ENCODE measurements around the gene UFM1.
"Not testable (repeated sequence)": the region's sequence is repeated elsewhere in the genome, so short reads cannot be mapped to it uniquely, and the experiment has no call there.

UFM1 gene

DNA sequence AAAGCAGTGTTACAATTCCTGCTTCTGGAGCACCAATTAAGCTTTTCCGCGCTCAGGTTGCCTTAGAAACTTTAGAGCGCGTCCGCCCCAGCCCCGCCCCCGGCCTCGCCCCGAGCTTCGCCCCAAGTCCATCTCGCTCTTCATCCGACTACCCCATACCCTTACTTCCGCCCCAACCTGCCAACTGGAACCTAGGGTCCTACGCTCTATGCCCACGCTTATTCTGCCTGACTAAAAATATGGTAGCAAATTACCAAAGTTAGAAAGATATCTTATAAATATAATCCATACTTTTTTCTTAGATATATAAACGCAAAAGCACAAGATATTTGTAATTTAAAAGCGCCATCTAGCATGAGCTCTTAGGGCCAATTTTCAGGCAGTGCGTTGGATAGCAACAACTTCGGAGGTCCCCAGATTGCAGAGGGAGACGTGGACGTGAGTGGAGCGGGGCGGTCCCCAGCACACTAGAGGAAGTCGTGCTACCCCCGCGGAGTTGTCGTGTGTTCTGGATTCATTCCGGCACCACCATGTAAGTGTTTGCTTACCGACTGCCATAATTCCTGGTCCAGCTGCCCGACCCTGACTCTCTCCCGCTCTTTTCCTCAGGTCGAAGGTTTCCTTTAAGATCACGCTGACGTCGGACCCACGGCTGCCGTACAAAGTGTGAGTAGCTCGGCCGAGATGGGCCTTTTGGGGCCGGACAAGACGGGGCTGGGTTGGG, at the start of gene UFM1:
TSS of gene UFM1 (plus strand) at position 462 of the 724 bp plus-strand sequence. CDS start at position 531, 69 bp downstream.
- DNase-seq (ENCODE audit: low read depth in 3 of 3, low spot score in 1 of 3): peak; percentile 66 to 70 (median 69)

- DNase-seq (ENCODE audit: low read depth in 3 of 3, low spot score in 1 of 3): no peak
Measured at GRCh38 chr13:38301236-38301635, 48.4 kb upstream of the UFM1 start.

- no peak for DNase-seq (ENCODE audit: low read depth in 3 of 3, low spot score in 1 of 3)
Measured at GRCh38 chr13:38303816-38304320, 45.8 kb upstream of the UFM1 start.

- no peak for DNase-seq (ENCODE audit: low read depth in 3 of 3, low spot score in 1 of 3)
Measured at GRCh38 chr13:38308736-38309135, 40.9 kb upstream of the UFM1 start.

DNA sequence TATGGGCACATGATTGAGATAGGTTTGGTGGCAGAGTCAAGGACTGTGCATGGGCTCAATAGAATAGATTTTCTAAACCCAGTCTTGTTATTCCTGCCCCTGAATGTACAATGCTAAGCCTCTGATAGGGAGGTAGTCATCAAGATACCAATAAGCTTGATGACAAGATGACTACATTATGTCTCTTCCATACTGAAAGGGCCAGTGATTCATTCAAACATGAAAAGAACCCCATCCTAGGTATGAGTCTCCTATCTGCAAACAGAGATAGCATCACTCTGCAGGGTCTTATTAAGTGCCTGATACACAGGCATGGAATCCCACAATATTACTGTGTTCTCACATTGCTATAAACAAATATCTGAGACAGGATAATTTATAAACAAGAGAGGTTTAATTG, 40.3 kb upstream of the UFM1 start:
- DNase-seq (ENCODE audit: low read depth in 3 of 3, low spot score in 1 of 3): no peak

GRCh38 chr13:38311175-38311574, 38.5 kb upstream of the UFM1 start:
- DNase-seq (ENCODE audit: low read depth in 3 of 3, low spot score in 1 of 3): not testable (repeated sequence)

DNA sequence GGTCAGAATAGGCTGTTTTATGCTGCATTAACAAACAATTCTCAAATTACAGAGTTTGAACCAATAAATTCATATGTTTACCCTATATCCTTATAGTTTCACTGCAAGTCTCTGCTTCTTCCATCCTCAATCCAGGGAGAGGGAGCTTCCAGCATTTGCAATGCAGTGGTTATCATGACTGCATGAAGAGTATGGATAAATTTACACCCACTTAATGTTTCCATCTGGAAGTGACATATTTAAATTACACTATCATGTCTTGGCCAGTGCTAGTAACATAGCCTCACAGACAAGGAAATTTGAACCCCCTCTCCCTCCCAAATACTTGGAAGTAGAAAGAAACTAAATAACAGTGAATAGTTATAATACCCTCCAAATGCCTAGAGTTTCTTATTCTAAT, 33.5 kb upstream of the UFM1 start:
- DNase-seq (ENCODE audit: low read depth in 3 of 3, low spot score in 1 of 3): no peak

DNA sequence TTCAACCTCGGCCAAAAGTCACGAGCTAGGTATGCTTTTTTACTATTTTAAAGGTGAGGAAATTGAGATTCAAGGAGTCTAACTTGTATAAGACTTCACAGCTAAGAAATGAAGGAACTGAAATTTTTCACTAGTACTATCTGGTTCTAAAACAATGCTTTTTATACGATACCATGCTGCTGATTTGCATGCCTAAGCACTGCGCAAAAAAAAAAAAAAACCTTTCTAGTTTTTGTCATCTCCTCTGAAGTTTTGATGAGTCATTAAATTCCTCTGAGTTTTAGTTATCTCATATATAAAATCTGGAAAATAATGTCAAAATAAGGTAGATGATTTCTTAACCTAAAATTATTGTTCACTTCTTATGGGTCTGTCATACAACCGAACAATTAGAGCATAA, 28.0 kb upstream of the UFM1 start:
- no peak for DNase-seq (ENCODE audit: low read depth in 3 of 3, low spot score in 1 of 3)

DNA sequence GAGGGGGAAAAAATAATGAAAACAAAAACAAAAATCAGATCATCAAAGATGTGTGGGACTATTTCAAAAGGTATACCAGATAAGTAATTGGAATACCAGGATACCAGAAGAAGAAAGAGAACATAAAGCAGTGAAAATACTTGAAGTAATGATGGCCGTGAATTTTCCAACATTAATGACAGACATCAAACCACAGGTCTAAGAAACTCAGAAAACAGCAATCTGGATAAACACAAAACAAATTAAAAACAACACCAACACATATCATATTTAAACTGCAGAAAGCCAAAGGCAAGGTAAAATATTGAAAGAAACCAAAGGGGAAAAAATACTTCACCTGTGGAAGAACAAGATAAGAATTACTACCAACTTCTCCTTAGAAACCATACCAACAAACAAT, 24.2 kb upstream of the UFM1 start:
- no peak for DNase-seq (ENCODE audit: low read depth in 3 of 3, low spot score in 1 of 3)

DNA sequence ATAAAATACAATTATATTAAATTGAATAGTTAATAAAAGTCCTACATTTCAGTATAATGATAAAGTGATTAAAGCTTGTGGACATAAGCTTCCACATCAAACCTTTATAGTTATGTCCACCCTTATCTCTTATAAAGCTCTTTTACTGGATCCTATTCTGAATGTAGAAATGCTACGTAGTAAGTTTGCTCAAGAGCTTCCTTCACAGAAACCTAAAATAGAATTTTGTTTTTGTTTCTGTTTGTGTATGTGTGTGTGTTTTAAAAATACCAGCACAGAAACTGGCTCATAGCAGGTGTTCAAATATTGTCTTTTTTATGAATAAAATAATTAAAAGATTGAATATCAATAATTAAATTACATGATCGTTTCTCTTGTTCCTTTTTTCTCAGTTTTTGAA, 21.0 kb upstream of the UFM1 start:
- no peak for DNase-seq (ENCODE audit: low read depth in 3 of 3, low spot score in 1 of 3)

- DNase-seq (ENCODE audit: low read depth in 3 of 3, low spot score in 1 of 3): no peak
Measured at GRCh38 chr13:38334845-38335244, 14.8 kb upstream of the UFM1 start.

DNA sequence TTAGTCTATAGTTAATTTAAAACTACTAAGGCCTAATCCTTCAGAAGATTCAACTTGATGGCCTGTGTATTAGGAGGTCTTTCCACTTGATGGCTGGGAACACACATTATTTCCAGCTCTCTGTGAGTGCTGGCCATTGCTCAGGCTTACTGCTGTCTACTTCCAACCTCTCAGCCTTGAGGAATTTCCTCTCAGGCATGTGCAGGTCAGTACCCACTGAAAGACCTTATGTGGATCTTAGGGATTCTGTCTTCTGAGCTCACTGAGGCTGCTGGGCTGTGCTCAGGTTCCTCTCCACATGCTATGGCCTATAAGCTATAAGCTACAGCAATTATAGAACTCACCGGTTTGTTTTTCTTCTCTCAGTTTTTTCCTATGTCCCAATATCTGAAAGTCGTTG, 11.6 kb upstream of the UFM1 start:
- DNase-seq (ENCODE audit: low read depth in 3 of 3, low spot score in 1 of 3): no peak

GRCh38 chr13:38340624-38341023, 9.0 kb upstream of the UFM1 start:
- no peak for DNase-seq (ENCODE audit: low read depth in 3 of 3, low spot score in 1 of 3)

GRCh38 chr13:38341149-38341692, 8.4 kb upstream of the UFM1 start:
- no peak for DNase-seq (ENCODE audit: low read depth in 3 of 3, low spot score in 1 of 3)

DNA sequence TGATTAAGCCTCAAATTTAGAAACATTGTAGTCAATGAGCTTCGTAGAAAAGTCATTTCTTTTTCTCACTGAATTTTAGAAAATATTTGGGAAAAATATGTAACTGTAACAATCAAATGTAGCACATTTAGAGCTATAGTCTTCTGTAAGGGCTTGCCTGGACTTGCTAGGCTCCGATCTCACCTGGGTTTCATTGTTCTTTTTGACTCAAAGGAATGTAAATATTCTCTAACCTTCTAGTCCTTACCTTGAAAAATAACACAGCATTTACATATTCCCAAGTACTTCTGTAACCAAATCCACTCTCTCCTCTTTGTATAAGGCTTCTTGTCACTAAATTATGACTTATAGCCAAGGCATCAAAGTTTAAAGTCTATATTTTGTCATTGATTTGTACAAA, 2.9 kb upstream of the UFM1 start:
- DNase-seq (ENCODE audit: low read depth in 3 of 3, low spot score in 1 of 3): no peak

GRCh38 chr13:38348861-38349389, 726 bp upstream of the UFM1 start:
- no peak for DNase-seq (ENCODE audit: low read depth in 3 of 3, low spot score in 1 of 3)

DNA sequence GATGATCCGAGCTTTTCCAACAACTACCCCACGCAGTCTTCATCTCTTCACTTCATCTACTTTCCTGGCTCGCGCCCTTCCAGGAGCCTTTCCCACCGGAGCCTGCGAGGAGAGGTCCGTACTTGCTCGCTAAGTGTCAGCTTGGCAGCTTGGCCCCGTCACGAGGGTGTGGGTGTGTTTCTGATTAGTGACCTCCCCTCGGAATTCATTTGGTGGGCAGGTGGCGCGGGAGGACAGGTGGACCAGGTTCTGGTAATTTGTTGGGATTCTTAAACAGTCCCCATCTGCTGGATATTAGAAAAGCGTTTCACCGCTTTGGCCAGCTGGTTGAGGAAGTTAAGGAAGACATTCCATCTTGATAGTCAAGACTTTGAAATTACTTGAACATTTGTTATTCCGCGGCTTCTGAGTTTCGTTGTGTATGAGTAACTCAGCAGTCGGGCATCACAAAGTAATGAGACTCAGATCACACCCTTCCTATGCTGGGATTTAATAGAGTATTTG, 515 bp downstream of the UFM1 start:
- DNase-seq (ENCODE audit: low read depth in 3 of 3, low spot score in 1 of 3): peak in 2 of 3 donors; percentile 3 to 32

- no peak for DNase-seq (ENCODE audit: low read depth in 3 of 3, low spot score in 1 of 3)
Measured at GRCh38 chr13:38355595-38356119, 6.0 kb downstream of the UFM1 start.

DNA sequence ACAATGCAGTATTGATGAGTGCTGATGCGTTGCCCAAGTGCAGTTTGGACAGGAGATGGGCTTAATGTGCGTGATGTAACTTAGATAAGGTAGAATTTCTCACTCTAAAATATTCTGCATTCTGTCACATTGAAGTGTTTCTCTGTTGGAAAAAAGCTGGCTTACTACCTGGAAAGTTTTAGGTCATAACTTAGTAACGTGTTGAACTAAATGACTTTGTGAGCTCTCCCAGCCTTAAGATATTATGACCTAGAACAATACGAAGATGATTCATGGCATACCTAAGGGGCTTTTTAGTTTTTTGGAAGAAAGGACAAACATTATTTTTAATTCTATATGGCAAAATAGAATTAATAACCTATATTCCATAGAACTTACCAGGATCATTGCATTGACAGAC, 9.0 kb downstream of the UFM1 start:
- DNase-seq (ENCODE audit: low read depth in 3 of 3, low spot score in 1 of 3): no peak

DNA sequence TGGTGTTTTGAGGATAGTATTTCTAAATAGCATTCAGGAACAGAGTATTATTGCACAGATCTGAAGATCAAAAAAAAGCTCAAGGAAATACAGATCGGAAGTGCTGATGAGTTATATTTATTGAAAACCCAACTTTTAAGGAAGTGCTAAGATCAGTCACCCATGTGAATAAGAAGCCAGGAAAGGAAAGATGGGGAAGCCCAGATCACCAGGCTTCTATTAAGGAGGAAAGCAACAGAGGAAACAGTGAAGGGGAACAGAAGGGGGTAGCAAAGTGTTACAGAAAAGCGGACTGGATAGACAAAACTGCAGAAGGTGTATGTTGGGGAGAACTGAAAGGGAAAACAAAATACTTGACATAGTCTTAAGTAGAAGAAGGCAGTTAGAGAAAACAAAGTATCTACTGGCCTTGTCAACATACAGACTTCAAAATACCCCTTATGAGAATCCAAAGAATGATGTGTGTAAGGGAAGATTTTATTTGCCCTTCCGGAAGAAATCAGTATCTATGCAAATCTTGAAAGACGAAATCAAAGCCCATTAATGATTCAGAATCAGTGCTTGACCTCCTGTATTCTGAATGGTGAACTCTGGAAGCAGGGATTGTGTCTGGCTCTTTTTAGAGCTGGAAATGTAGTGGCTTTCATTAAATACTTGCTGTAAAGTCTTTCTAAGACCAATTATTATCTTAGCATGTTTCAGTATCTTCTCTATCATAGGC, 12.1 kb downstream of the UFM1 start:
- DNase-seq (ENCODE audit: low read depth in 3 of 3, low spot score in 1 of 3): no peak

GRCh38 chr13:38363219-38363618, 13.6 kb downstream of the UFM1 start:
- DNase-seq (ENCODE audit: low read depth in 3 of 3, low spot score in 1 of 3): no peak

GRCh38 chr13:38363746-38364145, 14.1 kb downstream of the UFM1 start:
- DNase-seq (ENCODE audit: low read depth in 3 of 3, low spot score in 1 of 3): not testable (repeated sequence)

All from stimulated activated CD4-positive, alpha-beta T cell treated with anti-CD3 and anti-CD28 coated beads, TNF-alpha, amount 100 ng/mL, for 1 hour (primary cell).